Body of pancreas (tissue), 4 donors: ENCODE measurements around the gene DACH1.

Experiments
- POLR2A ChIP-seq, 3 donors: fragments of 450-650 bp; IDR thresholded peaks; one replicate each; pipeline ENCODE4 v1.6.1; 2016; ENCODE audit warnings: antibody characterized with exemption in 3 of 3, mild to moderate bottlenecking in 2 of 3
- TF ChIP-seq, protein P1 (sequence below), 7 experiments: fragments of 450-650 bp in 4 of 7; fragments of 200-600 bp in 3 of 7; sonication (generic) in 3 of 7; IDR thresholded peaks; one replicate each; pipeline ENCODE4 v1.5.1; 2016 to 2019; ENCODE audit warnings: antibody characterized with exemption in 7 of 7

GRCh38 chr13:71886880-71887279 is 19.9 kb upstream of the DACH1 start:
- TF ChIP-seq POLR2A (IDR thresholded peaks at IDR 0.05), result no peak
- TF ChIP-seq, protein P1, sequence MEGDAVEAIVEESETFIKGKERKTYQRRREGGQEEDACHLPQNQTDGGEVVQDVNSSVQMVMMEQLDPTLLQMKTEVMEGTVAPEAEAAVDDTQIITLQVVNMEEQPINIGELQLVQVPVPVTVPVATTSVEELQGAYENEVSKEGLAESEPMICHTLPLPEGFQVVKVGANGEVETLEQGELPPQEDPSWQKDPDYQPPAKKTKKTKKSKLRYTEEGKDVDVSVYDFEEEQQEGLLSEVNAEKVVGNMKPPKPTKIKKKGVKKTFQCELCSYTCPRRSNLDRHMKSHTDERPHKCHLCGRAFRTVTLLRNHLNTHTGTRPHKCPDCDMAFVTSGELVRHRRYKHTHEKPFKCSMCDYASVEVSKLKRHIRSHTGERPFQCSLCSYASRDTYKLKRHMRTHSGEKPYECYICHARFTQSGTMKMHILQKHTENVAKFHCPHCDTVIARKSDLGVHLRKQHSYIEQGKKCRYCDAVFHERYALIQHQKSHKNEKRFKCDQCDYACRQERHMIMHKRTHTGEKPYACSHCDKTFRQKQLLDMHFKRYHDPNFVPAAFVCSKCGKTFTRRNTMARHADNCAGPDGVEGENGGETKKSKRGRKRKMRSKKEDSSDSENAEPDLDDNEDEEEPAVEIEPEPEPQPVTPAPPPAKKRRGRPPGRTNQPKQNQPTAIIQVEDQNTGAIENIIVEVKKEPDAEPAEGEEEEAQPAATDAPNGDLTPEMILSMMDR (IDR thresholded peaks at IDR 0.05), result no peak
